SKM-1 (cell line): ENCODE results near the gene TRAF3.

ENCODE experiments used
- DNase-seq: peaks from one replicate; lab custom pipeline; 2025; ENCODE audit not compliant: unreplicated experiment; lab: John Stamatoyannopoulos, UW

Gene TRAF3

DNA sequence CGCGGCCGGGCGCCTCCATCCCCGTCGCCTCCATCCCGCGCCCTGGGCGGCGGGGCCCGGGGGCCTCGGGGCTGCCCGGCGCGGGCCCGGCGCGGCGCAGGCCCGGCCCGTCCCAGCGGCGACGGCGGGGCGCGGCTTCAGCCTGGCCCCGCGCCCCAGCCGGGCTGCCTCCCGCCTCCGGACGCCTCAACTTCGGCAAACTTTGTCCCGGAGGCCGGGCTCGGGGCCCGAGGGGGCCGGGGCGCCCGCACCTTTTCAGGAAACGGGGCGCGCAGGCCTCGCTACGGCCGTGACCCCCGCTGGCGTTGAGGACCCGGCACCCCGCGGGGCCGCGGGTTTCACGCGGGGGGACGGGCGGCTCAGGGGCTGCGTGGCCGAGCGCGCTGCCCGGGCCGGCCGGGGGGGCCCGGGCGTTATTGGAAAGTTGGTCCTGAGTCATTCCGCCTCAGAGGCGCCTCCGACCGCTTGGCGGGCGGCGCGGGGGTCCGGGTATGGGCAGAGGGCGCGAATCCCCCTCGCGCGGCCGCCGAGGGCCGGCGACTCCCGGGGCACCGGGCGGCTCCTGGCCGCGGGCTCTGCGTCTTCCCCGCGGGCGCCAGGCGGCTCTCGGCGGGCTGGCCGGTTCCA, 575 bp downstream of the TRAF3 start:
- no peak for DNase-seq

GRCh38 chr14:102778338-102779083, 1.3 kb downstream of the TRAF3 start:
- DNase-seq = no peak

GRCh38 chr14:102779084-102779462, 1.8 kb downstream of the TRAF3 start:
- DNase-seq = no peak

- peak; percentile 7 for DNase-seq
These were observed 2.5 kb downstream of the TRAF3 start for GRCh38 chr14:102779574-102780315.

DNA sequence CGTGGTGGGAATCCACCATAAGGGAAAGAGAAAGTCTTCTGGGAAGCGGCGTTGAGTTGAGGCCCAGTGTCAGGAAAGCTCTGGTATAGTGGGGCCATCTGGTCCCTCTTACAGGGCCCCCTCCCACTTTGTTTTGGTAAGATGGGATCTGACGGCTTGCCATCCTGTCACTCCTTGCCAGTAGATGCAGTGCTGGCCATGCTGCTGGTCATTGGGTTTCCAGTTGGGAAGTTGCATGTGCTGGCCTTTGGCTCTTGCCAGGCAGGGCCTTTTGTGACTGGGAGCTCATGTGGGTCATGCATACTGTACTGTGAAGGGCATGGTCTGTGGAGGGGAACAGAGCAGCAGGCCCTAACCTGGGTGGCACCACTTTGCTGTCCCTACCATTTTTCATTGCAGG, 3.8 kb downstream of the TRAF3 start:
- DNase-seq = no peak

DNA sequence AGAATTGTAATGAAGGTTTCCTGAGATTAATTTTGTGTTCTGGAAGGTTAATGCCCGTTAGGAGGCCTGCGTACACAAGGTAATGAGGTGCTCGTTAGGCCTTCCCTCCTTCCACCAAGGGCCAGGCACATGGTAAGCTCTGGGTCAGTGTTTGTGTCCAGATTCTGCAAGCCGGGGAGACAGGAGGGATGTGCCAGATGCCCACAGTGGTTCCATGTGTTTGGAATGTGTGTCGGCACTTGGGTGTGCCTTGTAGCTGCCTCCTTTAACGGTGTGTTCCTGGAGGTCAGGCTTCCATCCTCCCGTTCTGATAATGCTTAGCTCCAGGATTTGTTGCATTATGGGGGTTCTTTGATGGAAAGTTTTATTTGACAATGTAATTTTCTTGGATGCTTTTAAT, 5.7 kb downstream of the TRAF3 start:
- no peak for DNase-seq

DNA sequence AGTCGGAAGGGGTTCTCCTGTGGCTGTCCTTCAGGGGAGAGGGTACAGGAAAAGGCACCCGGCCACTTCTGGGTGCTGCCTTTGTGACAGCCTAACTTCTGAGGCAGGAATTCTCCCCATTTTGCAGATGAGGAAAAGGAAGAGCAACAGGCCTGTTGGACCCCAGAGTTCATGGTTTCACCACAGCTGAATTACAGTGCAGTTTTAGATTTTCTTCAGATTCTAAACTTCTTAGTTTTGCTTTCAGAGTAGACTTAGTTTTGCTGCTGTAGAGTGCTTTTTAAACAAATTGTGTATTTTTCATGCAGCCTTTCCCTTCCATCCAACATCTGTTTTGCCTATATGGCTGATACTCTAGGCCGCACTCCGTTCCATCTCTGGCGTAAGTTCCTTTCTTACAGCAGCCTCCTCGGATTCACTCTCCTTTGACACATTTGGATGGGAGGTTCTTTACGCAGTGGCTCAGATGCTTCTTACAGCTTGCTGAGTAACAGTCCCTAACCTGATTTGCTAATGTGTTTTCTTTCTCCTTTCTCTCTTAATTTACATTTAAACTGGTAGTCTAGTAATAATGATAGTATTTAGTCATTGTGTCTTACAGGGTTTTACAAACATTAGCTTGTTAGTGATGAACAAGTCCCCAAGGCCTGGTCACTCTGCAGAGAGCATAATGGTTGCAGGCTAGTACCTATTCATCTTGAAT, 7.8 kb downstream of the TRAF3 start:
- no peak for DNase-seq

- DNase-seq = no peak
These were observed 8.3 kb downstream of the TRAF3 start for GRCh38 chr14:102785595-102785963.

DNA sequence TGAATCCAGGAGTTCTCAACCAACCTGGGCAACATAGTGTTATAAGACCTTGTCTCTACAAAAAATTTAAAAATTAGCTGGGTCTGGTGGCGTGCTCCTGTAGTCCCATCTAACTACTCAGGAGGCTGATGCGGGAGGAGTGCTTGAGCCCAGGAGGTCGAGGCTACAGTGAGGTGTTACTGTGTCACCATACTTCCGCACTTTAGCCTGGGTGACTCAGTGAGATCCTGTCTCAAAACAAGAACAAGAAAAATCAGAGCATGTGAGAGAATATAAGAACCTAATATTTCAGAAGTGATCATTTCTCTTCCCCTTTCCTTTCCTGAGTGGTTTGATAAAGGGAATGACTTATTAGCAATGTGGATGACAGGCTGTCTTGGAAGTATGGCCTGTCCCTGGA, 9.5 kb downstream of the TRAF3 start:
- DNase-seq = no peak

- DNase-seq = no peak
These were observed 12.1 kb downstream of the TRAF3 start for GRCh38 chr14:102789349-102789748.

DNA sequence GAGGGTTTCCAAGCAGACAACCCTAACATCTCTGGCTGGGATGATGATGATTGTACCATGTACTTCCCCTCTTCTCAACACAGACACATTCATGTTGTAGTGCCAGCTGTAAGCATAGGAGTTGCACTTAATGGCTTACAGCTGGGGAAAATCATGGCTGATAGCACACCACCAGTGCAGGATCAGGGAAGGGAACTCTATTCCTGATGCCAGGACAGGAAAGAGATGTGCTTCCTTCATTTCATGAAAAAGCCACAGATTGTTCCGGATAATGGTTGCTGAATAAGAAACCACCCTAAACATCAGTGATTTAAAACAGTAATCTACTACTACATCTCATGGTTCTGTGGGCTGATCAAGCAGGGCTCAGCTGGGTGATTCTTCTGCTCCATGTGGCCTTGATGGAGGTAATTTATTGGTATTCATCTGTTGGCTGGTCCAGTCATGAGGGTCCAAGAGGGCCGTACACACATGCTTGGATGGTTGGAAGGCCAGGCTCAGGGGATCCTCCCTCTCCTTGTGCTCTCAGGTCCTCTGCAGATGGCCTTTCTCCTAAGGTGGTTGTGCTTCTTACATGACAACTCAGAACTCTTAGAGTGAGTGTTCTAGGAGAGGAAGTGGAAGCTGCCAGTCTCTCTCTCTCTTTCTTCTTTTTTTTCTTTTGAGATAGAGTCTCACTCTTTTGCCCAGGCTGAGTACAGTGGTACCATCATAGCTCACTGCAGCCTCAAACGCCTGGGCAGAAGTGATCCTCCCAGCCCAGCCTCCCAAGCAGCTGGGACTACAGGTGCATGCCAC, 16.5 kb downstream of the TRAF3 start:
- no peak for DNase-seq

DNA sequence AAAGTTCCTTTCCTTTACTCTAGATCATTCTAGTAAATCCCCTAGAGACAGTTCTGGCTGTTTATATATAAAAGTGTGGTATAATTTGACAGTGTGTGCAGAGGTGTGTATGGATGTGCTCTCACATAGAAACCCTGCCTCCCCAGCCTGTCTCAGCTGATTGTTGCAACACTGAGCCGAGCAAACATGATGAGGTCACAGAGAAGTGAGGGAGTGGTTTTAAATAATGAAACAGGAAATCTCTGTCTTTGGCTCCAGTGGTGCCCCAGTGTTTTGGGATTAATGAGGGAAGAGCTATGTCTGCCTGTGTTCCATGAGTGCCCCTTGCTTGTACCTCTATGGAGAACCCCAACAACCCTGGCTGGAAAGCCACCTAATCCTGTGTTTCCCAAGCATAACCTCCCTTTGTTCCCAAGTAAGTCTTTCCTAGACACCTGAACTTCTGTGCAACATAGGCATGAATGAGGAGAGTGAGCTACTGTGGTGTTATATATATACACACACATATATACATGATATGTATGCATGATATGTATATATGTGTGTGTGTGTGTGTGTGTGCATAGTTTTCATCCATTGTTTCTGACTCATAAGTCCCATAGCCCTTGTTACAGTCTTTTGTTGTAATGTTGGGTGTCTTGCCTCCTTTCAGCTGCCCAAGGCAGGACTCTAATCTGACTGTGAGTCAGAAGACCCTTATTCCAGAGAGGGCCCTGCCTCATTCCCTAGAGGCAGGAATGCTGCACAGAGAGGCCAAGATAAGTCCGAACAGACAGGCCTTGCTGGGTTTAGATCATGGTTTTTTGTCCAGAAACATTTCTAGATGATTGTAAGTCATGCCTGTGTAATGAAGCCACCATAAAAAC, 18.0 kb downstream of the TRAF3 start:
- peak; percentile 5 for DNase-seq

- DNase-seq = no peak
These were observed 19.5 kb downstream of the TRAF3 start for GRCh38 chr14:102796661-102797190.

- DNase-seq = no peak
These were observed 21.7 kb downstream of the TRAF3 start for GRCh38 chr14:102798926-102799325.

DNA sequence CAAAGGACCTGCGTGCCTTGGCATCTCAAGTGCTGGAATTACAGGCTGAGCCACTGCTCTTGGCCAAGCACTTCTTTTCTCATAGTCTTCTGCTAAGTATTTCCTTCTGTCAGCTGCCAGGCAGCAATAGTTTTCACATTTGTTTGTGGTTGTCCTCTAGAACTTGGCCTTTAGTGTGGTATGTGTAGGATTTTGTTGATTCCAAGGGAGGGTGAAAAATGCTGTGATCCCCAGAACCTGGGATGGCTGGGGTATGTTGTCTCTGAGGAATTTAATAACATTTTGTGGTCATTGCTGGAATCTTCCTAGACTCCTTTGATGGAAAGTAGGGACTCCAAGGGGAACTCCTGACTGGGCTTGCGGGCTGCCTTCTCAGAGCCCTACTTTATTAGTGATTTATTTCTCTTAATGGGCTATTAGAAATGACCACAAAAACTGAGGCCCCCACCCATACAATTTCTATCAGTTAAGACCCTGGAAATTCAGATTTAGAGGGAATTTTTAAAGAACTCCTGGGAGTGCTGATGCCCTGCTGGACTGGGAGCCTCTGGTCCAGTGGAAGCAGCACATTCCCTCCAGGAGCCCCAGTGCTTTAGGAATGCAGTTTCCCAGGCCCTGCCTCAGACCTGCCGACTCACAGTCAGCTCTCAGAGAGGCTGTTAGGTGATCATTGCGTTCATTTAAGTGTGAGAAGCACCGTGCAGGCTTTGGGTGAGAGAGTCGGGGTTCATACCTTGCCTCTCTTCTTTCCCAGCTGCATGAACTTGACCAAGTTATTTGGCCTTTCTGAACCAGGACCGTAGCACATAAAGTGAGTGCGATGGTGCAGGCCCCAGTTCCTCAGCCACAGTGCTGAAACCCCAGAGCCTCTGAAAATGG, 22.7 kb downstream of the TRAF3 start:
- DNase-seq = no peak

DNA sequence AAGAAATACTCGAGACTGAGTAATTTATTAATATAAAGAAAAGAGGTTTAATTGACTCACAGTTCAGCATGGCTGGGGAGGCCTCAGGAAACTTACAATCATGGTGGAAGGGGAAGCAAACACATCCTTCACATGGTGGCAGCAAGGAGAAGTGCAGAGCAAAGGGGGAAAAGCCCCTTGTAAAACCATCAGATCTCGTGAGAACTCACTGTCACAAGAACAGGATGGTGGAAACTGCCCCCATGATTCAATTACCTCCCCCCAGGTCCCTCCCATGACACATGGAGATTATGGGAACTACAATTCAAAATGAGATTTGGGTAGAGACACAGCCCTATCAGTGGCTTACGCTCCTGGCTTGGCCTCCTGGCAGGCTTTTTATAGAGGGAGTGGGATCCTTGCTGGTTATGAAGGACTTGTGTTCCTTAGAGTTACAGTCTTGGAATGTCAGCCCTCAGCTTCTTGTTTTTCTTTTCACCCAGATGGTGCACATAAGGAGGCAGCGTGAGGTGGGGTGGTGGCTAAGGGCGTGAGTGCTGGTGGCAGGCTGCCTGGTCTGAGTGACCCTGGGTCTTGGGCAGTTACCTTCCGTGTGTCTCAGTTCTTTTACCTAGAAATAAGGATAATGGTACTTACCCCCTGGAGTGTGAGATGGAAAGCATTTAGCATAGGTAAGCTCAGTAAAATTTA, 25.7 kb downstream of the TRAF3 start:
- DNase-seq = no peak

GRCh38 chr14:102804858-102805257, 27.6 kb downstream of the TRAF3 start:
- no peak for DNase-seq

DNA sequence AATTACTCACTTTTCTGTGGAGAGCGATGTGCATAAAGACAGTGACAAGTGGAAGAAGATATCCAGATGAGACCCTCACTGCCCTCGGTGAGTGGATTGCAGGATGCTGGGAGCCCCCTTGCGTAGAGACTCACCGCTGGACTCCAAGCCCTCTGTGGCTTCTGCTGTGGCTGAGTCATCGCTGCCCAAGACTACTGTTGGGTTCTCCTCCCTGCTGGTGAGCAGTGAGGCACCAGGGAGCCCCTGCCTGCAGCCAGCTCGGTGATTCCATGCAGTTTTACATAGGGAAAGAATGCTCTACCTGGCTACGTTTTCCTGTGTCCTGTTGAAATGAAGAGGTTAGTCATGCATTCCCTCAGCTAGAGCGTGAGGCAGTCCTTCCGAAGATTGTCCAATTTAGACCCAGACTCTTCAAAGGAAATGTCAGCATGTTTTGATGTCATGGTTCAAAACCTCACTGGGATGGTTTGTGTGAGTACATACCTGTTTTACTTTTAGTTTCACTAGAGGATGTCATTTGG, 28.2 kb downstream of the TRAF3 start:
- DNase-seq = no peak
